ENCODE results near the gene MAP7. TPM values are rescaled to one million over a fixed set of nuclear protein-coding genes. Genes with fewer than 3 reads are reported as not detected.
"Not testable (repeated sequence)": the region's sequence is repeated elsewhere in the genome, so short reads cannot be mapped to it uniquely, and the experiment has no call there.

Gene MAP7
- polyA plus RNA-seq, 3 donors: 31.5 to 33.7 (median 33.2) TPM

DNA sequence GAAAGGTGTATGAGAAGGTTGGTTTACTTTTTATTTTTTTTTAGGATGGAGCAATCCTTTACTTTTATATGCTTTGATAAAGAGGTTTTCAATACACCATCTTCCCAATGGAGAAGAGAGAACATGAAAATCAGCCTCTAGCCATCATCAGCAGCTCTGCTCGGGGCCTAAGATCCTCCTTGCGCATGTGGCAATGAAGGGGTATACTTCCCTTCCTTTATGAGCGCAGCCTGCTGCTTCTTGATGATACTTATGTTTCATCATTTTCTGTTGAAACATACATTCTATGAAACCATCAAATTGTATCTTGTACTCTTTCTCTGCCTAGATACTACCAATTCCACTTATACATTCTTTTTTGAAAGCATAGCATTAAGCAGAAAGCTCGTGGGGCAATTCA, 74.5 kb downstream of the MAP7 start:
- DNase-seq (ENCODE audit: low read depth in 3 of 3, low spot score in 2 of 3): no peak

DNA sequence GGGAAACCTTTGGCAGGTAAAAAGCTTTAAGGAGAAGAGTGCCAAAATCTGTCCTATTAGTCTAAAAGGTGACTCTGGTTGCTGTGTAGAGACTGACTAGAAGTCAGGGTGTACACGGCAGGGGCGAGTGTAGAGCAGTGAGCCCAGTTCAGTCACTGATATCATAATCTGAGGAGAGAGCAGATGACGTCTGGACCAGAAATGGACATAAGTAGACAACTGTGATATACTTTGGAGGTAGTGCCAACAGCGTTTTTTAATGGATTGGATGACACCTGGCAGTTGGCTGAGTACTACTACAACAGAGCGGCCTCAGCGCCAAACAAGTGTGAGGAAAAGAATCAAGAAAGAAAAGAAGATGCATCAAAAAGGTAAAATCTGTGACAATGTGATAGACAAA, 76.0 kb downstream of the MAP7 start:
- DNase-seq (ENCODE audit: low read depth in 3 of 3, low spot score in 2 of 3): no peak

- DNase-seq (ENCODE audit: low read depth in 3 of 3, low spot score in 2 of 3): no peak
These were observed 78.3 kb downstream of the MAP7 start for GRCh38 chr6:136471922-136472321.

- no peak for DNase-seq (ENCODE audit: low read depth in 3 of 3, low spot score in 2 of 3)
These were observed 78.8 kb downstream of the MAP7 start for GRCh38 chr6:136471372-136471771.

DNA sequence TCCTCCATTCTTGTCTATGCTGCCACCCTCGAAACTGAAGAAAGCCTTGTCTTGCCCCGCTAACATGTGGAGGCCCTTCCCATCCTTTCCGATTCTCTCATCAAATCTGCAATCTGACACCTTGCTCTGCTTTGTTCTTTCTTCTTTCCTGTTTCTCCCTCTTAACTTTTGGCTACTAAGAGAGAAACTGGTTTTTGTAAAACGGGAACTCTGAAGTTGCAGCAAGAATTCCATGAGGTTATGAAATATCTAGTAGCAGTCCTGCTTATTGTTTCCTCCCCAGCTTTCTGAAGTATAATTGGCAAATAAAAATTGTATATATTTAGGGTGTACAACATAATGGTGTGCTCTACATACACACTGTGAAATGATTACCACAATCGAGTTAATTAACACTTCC, 80.2 kb downstream of the MAP7 start:
- DNase-seq (ENCODE audit: low read depth in 3 of 3, low spot score in 2 of 3): no peak

DNA sequence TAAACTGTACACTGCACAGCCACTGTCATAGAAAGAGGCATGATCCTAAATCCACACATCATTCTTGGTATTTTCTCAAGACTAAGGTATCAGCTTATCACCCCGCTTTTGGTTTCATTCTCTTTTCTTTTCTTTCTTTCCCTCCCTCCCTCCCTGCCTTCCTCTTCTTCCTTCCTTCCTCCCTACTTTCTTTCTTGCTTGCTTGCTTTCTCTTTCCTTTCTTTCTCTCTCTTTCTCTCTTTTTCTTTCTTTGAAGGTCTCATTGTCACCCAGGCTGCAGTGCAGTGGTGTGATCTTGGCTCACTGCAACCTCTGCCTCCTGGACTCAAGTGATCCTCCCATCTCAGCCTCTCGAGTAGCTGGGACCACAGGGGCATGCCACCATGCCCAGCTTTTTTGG, 81.1 kb downstream of the MAP7 start:
- no peak for DNase-seq (ENCODE audit: low read depth in 3 of 3, low spot score in 2 of 3)

GRCh38 chr6:136468711-136469110, 81.5 kb downstream of the MAP7 start:
- DNase-seq (ENCODE audit: low read depth in 3 of 3, low spot score in 2 of 3): no peak

DNA sequence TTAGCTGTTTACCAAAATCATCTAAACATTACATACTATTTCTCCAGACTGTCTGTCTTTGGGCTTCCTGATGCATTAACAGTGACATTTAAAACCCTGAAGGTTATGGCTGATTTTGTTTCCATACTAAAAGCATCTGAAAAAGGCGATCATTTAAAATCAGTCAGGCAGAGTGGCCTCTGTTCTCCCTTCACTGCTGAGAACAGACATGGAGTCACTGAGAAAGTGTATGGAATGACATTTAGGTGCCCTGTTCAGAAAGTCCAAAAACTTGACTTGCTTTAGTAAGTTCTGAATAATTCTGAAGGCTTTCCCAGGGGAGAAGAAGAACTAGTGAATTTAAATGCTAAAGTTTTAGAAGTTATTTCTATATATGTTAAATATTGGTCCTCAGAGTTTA, 83.0 kb downstream of the MAP7 start:
- no peak for DNase-seq (ENCODE audit: low read depth in 3 of 3, low spot score in 2 of 3)

DNA sequence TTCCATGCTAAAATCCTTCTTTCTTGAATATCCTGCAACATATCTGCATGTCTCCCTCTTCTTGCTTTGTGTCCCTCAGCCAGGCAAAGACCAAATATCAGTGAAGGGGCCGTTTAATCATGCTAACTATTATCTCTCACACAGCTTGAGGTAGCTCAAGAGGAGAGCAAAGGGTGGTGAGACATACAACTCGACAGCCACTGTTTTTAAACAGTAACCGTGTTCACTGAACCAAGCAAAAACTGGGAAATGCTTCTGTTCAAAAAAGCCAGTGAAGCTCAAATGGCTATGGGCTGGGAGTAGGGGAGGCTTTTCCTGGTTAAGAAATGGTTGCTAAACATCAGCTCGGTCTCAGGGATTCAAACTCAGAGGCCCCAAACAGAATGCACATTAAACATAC, 83.4 kb downstream of the MAP7 start:
- DNase-seq (ENCODE audit: low read depth in 3 of 3, low spot score in 2 of 3): peak in 1 of 3 donors; percentile 24

GRCh38 chr6:136465766-136466303, 84.4 kb downstream of the MAP7 start:
- DNase-seq (ENCODE audit: low read depth in 3 of 3, low spot score in 2 of 3): no peak

DNA sequence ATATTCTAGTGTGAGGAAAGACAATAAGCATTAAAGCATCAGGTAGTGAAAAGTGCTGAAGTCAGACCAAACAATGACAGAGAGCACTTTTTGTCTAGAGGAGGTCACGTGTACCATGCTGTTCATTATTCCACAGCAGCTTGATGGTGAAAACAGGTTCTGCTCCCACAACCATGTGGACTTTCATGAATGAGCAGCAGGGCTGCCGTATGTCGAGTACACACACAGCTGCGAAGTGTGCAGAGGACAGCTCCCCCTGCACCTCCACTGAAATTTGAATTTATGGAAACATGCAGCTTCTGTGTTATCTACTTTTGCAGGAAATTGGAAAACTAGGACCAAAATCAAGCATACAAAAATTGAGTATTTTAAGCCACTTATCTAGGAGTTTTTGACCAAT, 85.3 kb downstream of the MAP7 start:
- no peak for DNase-seq (ENCODE audit: low read depth in 3 of 3, low spot score in 2 of 3)

DNA sequence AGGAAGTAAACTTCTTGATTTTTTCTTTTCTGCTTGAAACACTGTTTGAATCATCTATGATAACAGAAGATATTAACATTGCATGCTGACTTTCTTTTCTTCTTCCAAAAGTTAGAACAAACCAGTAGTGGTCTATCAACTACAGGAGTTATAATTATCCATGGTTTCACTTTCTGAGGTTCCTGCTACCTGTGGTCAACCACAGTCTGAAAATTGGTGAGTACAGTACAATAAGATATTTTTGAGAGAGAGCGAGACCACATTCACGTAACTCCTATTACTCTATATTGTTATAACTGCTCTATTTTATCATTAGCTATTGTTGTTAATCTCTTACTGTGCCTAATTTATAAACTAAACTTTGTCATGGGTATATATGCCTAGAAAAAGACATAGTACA, 86.1 kb downstream of the MAP7 start:
- DNase-seq (ENCODE audit: low read depth in 3 of 3, low spot score in 2 of 3): no peak

GRCh38 chr6:136463743-136464142, 86.5 kb downstream of the MAP7 start:
- no peak for DNase-seq (ENCODE audit: low read depth in 3 of 3, low spot score in 2 of 3)

- DNase-seq (ENCODE audit: low read depth in 3 of 3, low spot score in 2 of 3): no peak
These were observed 103.5 kb downstream of the MAP7 start for GRCh38 chr6:136446579-136447187.

- no peak for DNase-seq (ENCODE audit: low read depth in 3 of 3, low spot score in 2 of 3)
These were observed 104.1 kb downstream of the MAP7 start for GRCh38 chr6:136446145-136446544.

- DNase-seq (ENCODE audit: low read depth in 3 of 3, low spot score in 2 of 3): no peak
These were observed 105.2 kb downstream of the MAP7 start for GRCh38 chr6:136445063-136445462.

DNA sequence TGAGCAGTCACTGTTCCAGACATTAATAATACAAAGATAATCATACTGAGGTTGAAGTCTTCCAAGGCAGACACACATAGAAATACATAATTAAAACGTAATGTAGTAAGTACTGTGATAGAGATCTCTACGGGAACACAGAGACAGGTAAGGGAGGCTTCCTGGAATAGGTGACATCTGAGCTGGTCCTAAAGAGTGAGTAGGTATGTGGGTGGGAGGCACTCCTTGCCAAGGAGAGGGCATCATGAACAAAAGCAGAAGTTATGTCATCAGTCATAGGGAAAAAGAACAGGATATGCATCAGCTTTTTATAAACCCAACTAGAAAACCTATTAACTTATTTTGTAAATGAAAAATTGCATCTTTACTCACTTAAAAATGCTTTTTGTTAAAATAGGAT, 110.0 kb downstream of the MAP7 start:
- no peak for DNase-seq (ENCODE audit: low read depth in 3 of 3, low spot score in 2 of 3)

GRCh38 chr6:136439514-136440190, 110.6 kb downstream of the MAP7 start:
- no peak for DNase-seq (ENCODE audit: low read depth in 3 of 3, low spot score in 2 of 3)

DNA sequence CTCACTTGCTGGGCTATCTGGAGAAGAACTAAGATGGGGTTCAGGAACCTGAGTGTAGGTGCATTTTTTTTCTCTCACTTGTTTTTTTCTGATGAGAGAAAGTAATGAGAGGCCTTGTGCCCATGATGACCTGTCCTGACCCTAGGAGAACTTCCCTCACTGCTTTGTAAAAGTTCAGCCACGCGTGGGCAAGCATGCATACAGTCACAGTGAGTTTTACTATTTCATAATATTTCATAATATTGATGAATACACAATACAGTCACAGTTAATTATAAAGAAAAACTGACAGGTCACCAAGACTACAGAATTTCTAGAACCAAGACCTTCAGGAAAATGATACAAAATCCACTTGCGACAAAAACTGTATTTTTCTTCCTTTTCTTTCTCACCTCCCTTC, 111.8 kb downstream of the MAP7 start:
- DNase-seq (ENCODE audit: low read depth in 3 of 3, low spot score in 2 of 3): no peak

- no peak for DNase-seq (ENCODE audit: low read depth in 3 of 3, low spot score in 2 of 3)
These were observed 113.0 kb downstream of the MAP7 start for GRCh38 chr6:136437246-136437645.

DNA sequence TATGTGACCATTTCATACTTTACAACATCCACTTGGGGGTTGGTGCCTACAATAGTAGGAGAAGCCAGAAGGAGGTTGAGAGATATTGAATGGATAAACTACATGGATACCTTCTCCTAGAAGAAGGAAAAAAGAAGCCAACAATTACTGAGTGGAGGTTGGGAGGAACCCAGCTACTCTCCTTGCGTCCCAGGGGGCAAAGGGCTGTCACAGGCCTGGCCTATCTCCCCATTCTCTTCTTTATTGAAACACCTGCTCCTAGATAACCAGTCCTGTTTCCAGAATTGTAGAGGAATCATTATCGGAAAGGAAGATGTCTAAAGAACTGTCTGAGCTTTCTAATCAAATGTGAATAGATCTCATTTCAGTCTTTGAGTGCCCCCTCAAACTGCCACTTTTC, 115.1 kb downstream of the MAP7 start:
- no peak for DNase-seq (ENCODE audit: low read depth in 3 of 3, low spot score in 2 of 3)

DNA sequence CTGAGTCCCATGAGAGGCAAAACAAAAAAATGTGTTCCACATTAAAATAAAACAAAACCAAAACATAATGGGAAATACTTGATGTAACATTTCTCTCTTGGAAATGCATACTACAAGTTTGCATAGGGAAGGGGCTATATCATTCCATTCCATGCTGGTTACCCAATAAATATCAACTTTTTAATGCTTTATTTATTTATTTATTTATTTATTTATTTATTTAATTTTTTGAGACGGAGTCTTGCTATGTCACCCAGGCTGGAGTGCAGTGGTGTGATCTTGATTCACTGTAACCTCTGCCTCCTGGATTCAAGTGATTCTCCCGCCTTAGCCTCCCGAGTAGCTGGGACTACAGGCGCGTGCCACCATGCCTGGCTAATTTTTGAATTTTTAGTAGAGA, 118.9 kb downstream of the MAP7 start:
- not testable (repeated sequence) for DNase-seq (ENCODE audit: low read depth in 3 of 3, low spot score in 2 of 3)
